ENCODE measurements around the gene PDE1C.

PDE1C gene

DNA sequence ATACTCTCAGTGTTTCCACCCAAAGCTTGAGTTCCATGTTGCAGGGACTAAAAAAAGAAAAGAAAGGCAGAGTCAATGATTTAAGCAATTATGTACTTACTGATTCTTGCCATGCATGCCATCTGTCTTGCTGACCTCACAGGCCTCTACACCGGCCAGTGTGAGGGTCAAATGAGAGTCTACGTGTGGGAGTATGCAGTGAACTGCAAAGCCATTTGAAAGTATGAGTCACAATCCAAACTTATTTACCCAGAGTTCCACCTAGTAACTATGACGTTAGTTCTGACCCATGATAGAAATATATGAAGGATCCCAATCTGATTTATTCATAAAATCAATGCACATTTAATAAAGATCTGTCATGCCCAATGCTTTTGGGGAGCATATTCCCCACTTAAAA lies 26.5 kb downstream of the PDE1C start:
- no peak for DNase-seq (ENCODE audit: extremely low spot score)
- TF ChIP-seq FOXA1 (IDR thresholded peaks at IDR 0.05): no peak
- TF ChIP-seq ELF4 (IDR thresholded peaks at IDR 0.05): no peak
- no peak for TF ChIP-seq ARNT (IDR thresholded peaks at IDR 0.05)
- TF ChIP-seq NFRKB (IDR thresholded peaks at IDR 0.05): no peak
- no peak for TF ChIP-seq PKNOX1 (IDR thresholded peaks at IDR 0.05)
- TF ChIP-seq FOXK2 (IDR thresholded peaks at IDR 0.05): no peak
- no peak for TF ChIP-seq FOXM1 (IDR thresholded peaks at IDR 0.05; ENCODE audit: borderline replicate concordance)
- TF ChIP-seq ZNF384 (IDR thresholded peaks at IDR 0.05): no peak
- no peak for TF ChIP-seq SP1 (IDR thresholded peaks at IDR 0.05)
- no peak for TF ChIP-seq CTBP1 (IDR thresholded peaks at IDR 0.05; ENCODE audit: borderline replicate concordance)
- TF ChIP-seq L3MBTL2 (conservative IDR thresholded peaks at IDR 0.05): no peak
- TF ChIP-seq BHLHE40 (IDR thresholded peaks at IDR 0.05; ENCODE audit: borderline replicate concordance): no peak
- no peak for TF ChIP-seq SUZ12 (IDR thresholded peaks at IDR 0.05)
- no peak for TF ChIP-seq HDGF (IDR thresholded peaks at IDR 0.05; ENCODE audit: borderline replicate concordance)
- no peak for TF ChIP-seq LEF1 (IDR thresholded peaks at IDR 0.05; ENCODE audit: borderline replicate concordance)
- CTCF ChIA-PET: interaction anchor here (0.5 kb wide), 1 partner anchor 17 kb away, joined by 4 read pairs; no protein-coding TSS in a partner anchor

DNA sequence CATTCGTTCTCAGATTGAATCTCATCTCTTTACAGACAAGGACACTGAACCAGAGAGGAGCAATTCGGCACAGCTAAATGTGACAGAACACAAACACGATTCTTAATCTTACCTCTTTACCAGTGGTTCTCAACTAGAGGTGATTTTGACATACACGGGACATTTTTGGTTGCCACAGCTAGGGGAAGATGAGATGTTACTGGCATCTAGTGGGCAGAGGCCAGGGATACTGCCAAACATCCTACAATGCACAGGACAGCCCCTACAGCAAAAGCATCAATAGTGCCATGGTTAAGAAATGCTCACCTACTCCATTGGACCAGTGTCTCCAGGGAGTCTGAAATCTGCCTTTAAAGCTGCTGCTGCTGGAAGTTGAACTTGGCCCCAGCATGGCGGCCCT lies 27.3 kb downstream of the PDE1C start:
- no peak for TF ChIP-seq FOXK2 (IDR thresholded peaks at IDR 0.05)
- DNase-seq (ENCODE audit: extremely low spot score): no peak
- ChIA-PET POLR2A (no interaction called here), CTCF (interaction anchor here (0.5 kb wide), 1 partner anchor 17 kb away, joined by 4 read pairs; no protein-coding TSS in a partner anchor)

More for the DNA sequence above, 26.5 kb downstream of the PDE1C start:
- POLR2A ChIA-PET: no interaction called here

GRCh38 chr7:32039000-32039756 lies 31.0 kb downstream of the PDE1C start:
- ChIA-PET POLR2A (no interaction called here), CTCF (interaction anchor here (1.0 kb wide), 1 partner anchor 227 kb away, joined by 3 read pairs; no protein-coding TSS in a partner anchor)
- DNase-seq (ENCODE audit: extremely low spot score): peak; percentile 23
- TF ChIP-seq CTBP1 (IDR thresholded peaks at IDR 0.05; ENCODE audit: borderline replicate concordance) (no peak), TARDBP (IDR thresholded peaks at IDR 0.05) (no peak), FOXM1 (IDR thresholded peaks at IDR 0.05; ENCODE audit: borderline replicate concordance) (no peak), ELF4 (IDR thresholded peaks at IDR 0.05) (no peak), ZNF384 (IDR thresholded peaks at IDR 0.05) (no peak), LEF1 (IDR thresholded peaks at IDR 0.05; ENCODE audit: borderline replicate concordance) (no peak), L3MBTL2 (conservative IDR thresholded peaks at IDR 0.05) (no peak), SP1 (IDR thresholded peaks at IDR 0.05) (no peak), FOXK2 (IDR thresholded peaks at IDR 0.05) (no peak), NFRKB (IDR thresholded peaks at IDR 0.05) (no peak), SUZ12 (IDR thresholded peaks at IDR 0.05) (no peak), PKNOX1 (IDR thresholded peaks at IDR 0.05) (no peak), BHLHE40 (IDR thresholded peaks at IDR 0.05; ENCODE audit: borderline replicate concordance) (no peak), HDGF (IDR thresholded peaks at IDR 0.05; ENCODE audit: borderline replicate concordance) (no peak), FOXA1 (IDR thresholded peaks at IDR 0.05) (no peak), ARNT (IDR thresholded peaks at IDR 0.05) (no peak)

DNA sequence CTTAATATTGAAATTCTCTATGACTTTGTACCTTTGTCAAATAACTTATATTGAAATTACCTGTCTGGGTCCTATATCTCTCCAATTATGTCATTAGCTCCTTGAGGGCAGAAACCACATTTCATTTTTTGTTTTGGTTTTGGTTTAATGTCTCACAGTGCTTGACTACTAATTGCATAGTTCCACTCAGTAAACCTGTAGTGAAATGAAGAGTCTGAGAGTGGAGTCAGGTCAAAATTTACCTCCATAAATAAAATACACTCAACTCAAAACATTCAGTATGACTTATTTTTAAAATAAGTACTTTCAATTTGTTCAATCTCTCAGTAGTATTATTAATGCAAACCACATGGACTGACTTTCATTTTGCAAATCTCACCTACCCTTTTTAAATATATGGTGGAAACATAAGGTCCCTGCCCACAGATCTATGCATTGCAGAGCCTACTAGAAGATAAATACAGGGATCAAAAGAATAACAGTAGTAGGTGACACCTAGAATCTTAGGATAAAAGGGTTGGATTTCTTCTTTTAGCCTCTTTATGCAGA lies 32.5 kb downstream of the PDE1C start:
- CTCF ChIA-PET: interaction anchor here (1.0 kb wide), 1 partner anchor 226 kb away, joined by 3 read pairs; no protein-coding TSS in a partner anchor
- POLR2A ChIA-PET: no interaction called here
- no peak for TF ChIP-seq L3MBTL2 (conservative IDR thresholded peaks at IDR 0.05)
- no peak for TF ChIP-seq ELF4 (IDR thresholded peaks at IDR 0.05)
- no peak for TF ChIP-seq FOXA1 (IDR thresholded peaks at IDR 0.05)
- TF ChIP-seq CTBP1 (IDR thresholded peaks at IDR 0.05; ENCODE audit: borderline replicate concordance): no peak
- TF ChIP-seq SUZ12 (IDR thresholded peaks at IDR 0.05): no peak
- TF ChIP-seq ZNF384 (IDR thresholded peaks at IDR 0.05): no peak
- no peak for TF ChIP-seq BHLHE40 (IDR thresholded peaks at IDR 0.05; ENCODE audit: borderline replicate concordance)
- no peak for TF ChIP-seq HDGF (IDR thresholded peaks at IDR 0.05; ENCODE audit: borderline replicate concordance)
- no peak for TF ChIP-seq FOXK2 (IDR thresholded peaks at IDR 0.05)
- TF ChIP-seq SP1 (IDR thresholded peaks at IDR 0.05): no peak
- TF ChIP-seq TARDBP (IDR thresholded peaks at IDR 0.05): no peak
- TF ChIP-seq FOXM1 (IDR thresholded peaks at IDR 0.05; ENCODE audit: borderline replicate concordance): no peak
- TF ChIP-seq LEF1 (IDR thresholded peaks at IDR 0.05; ENCODE audit: borderline replicate concordance): no peak
- no peak for TF ChIP-seq PKNOX1 (IDR thresholded peaks at IDR 0.05)
- TF ChIP-seq NFRKB (IDR thresholded peaks at IDR 0.05): no peak
- no peak for TF ChIP-seq ARNT (IDR thresholded peaks at IDR 0.05)
- no peak for DNase-seq (ENCODE audit: extremely low spot score)

DNA sequence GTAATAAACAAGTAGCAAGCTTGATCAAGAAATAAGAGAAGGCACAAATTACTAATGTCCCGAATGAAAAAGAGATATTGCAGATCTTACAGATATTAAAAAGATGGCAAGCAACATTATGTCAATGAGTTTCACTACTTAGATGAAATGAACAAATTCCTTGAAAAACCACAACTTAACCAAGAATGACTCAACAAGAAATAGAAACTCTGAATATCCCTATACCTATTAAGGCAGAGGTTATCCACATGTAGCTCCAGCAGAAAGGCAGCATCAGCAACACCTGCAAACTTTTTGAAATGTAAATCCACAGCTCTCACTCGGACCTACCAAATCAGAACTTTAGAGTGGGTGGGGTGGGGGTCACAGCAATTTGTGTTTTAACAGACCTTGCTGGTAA lies 33.6 kb downstream of the PDE1C start:
- TF ChIP-seq FOXK2 (IDR thresholded peaks at IDR 0.05) (no peak), L3MBTL2 (conservative IDR thresholded peaks at IDR 0.05) (no peak), HDGF (IDR thresholded peaks at IDR 0.05; ENCODE audit: borderline replicate concordance) (no peak), CTBP1 (IDR thresholded peaks at IDR 0.05; ENCODE audit: borderline replicate concordance) (no peak), ZNF384 (IDR thresholded peaks at IDR 0.05) (no peak), SP1 (IDR thresholded peaks at IDR 0.05) (no peak), BHLHE40 (IDR thresholded peaks at IDR 0.05; ENCODE audit: borderline replicate concordance) (no peak), PKNOX1 (IDR thresholded peaks at IDR 0.05) (no peak), NFRKB (IDR thresholded peaks at IDR 0.05) (no peak), ELF4 (IDR thresholded peaks at IDR 0.05) (no peak), ARNT (IDR thresholded peaks at IDR 0.05) (no peak), FOXA1 (IDR thresholded peaks at IDR 0.05) (no peak), TARDBP (IDR thresholded peaks at IDR 0.05) (no peak), LEF1 (IDR thresholded peaks at IDR 0.05; ENCODE audit: borderline replicate concordance) (no peak), SUZ12 (IDR thresholded peaks at IDR 0.05) (no peak), FOXM1 (IDR thresholded peaks at IDR 0.05; ENCODE audit: borderline replicate concordance) (no peak)
- CTCF ChIA-PET: no interaction called here

More for the DNA sequence above, 33.6 kb downstream of the PDE1C start:
- POLR2A ChIA-PET: no interaction called here
- no peak for DNase-seq (ENCODE audit: extremely low spot score)
